ENCODE measurements around the gene TIMD4. TPM values are rescaled to one million over a fixed set of nuclear protein-coding genes. Genes with fewer than 3 reads are reported as not detected.

TIMD4 gene
- total RNA-seq, 1 donor from 2014 or later, result not detected

- Mint-ChIP-seq H3K4me1 (ENCODE audit: low read depth, unreplicated experiment) (no peaks in the 10 kb centered on the region), H3K4me3 (ENCODE audit: unreplicated experiment) (no peak overlapping the region), H3K36me3 (ENCODE audit: unreplicated experiment) (no peaks in the 10 kb centered on the region), H3K27ac (ENCODE audit: unreplicated experiment) (no peak overlapping the region), H3K27me3 (ENCODE audit: unreplicated experiment) (no peaks in the 10 kb centered on the region), H3K9me3 (ENCODE audit: unreplicated experiment) (no peaks in the 10 kb centered on the region)
- no peak for TF ChIP-seq CTCF (IDR thresholded peaks at IDR 0.05; ENCODE audit: partially characterized antibody, unreplicated experiment)
- no peak for DNase-seq
Measured at GRCh38 chr5:156918311-156918845, 44.6 kb downstream of the TIMD4 start.

- no peak overlapping the region for H3K27ac Mint-ChIP-seq (ENCODE audit: unreplicated experiment)
- H3K4me3 Mint-ChIP-seq (ENCODE audit: unreplicated experiment), result no peak overlapping the region
- H3K4me1 Mint-ChIP-seq (ENCODE audit: low read depth, unreplicated experiment), result no peaks in the 10 kb centered on the region
- no peaks in the 10 kb centered on the region for H3K36me3 Mint-ChIP-seq (ENCODE audit: unreplicated experiment)
- no peak for DNase-seq
- no peaks in the 10 kb centered on the region for H3K9me3 Mint-ChIP-seq (ENCODE audit: unreplicated experiment)
- no peak for TF ChIP-seq CTCF (IDR thresholded peaks at IDR 0.05; ENCODE audit: partially characterized antibody, unreplicated experiment)
- H3K27me3 Mint-ChIP-seq (ENCODE audit: unreplicated experiment), result peaks cover 1% of the 10 kb centered on the region
Measured at GRCh38 chr5:156914371-156914737, 48.7 kb downstream of the TIMD4 start.

- Mint-ChIP-seq H3K9me3 (ENCODE audit: unreplicated experiment) (no peaks in the 10 kb centered on the region), H3K27ac (ENCODE audit: unreplicated experiment) (no peak overlapping the region), H3K27me3 (ENCODE audit: unreplicated experiment) (peaks cover 1% of the 10 kb centered on the region), H3K4me1 (ENCODE audit: low read depth, unreplicated experiment) (no peaks in the 10 kb centered on the region), H3K4me3 (ENCODE audit: unreplicated experiment) (no peak overlapping the region), H3K36me3 (ENCODE audit: unreplicated experiment) (no peaks in the 10 kb centered on the region)
- no peak for TF ChIP-seq CTCF (IDR thresholded peaks at IDR 0.05; ENCODE audit: partially characterized antibody, unreplicated experiment)
- no peak for DNase-seq
Measured at GRCh38 chr5:156913719-156914370, 49.2 kb downstream of the TIMD4 start.

- Mint-ChIP-seq H3K4me1 (ENCODE audit: low read depth, unreplicated experiment) (no peaks in the 10 kb centered on the region), H3K4me3 (ENCODE audit: unreplicated experiment) (no peak overlapping the region), H3K9me3 (ENCODE audit: unreplicated experiment) (no peaks in the 10 kb centered on the region), H3K27me3 (ENCODE audit: unreplicated experiment) (peaks cover 1% of the 10 kb centered on the region), H3K27ac (ENCODE audit: unreplicated experiment) (no peak overlapping the region), H3K36me3 (ENCODE audit: unreplicated experiment) (no peaks in the 10 kb centered on the region)
- DNase-seq, result no peak
- no peak for TF ChIP-seq CTCF (IDR thresholded peaks at IDR 0.05; ENCODE audit: partially characterized antibody, unreplicated experiment)
Measured at GRCh38 chr5:156913355-156913718, 49.7 kb downstream of the TIMD4 start.

GRCh38 chr5:156912869-156913268 is 50.2 kb downstream of the TIMD4 start:
- Mint-ChIP-seq H3K4me3 (ENCODE audit: unreplicated experiment) (no peak overlapping the region), H3K27me3 (ENCODE audit: unreplicated experiment) (peaks cover 1% of the 10 kb centered on the region), H3K36me3 (ENCODE audit: unreplicated experiment) (no peaks in the 10 kb centered on the region), H3K27ac (ENCODE audit: unreplicated experiment) (no peak overlapping the region), H3K9me3 (ENCODE audit: unreplicated experiment) (no peaks in the 10 kb centered on the region), H3K4me1 (ENCODE audit: low read depth, unreplicated experiment) (no peaks in the 10 kb centered on the region)
- no peak for TF ChIP-seq CTCF (IDR thresholded peaks at IDR 0.05; ENCODE audit: partially characterized antibody, unreplicated experiment)
- no peak for DNase-seq
